Measurements from ENCODE around the gene PRR5. TPM values are rescaled to one million over a fixed set of nuclear protein-coding genes. Genes with fewer than 3 reads are reported as not detected.

PRR5 gene
- polyA plus RNA-seq, 3 donors = 33.5 to 36.1 (median 35.3) TPM

DNA sequence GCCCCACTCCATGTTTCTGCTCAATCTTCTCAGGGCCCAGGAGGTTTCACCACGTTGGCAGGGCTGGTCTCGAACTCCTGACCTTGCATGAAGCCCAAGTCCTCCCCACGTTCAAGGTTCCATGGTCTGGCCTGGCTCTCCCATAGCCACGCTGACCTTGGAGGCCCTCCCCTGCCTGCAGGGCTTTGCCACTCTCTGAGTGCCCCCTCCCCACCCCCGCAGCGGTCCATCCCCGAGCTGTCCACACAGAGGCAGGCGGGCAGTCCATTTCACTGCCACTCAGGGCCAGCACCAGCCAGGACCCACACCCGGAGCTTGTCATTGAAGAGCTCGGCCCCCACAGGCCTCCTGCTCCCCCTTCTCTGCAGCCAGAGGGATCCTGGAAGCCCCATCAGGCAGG is 81.1 kb downstream of the PRR5 start:
- DNase-seq = no peak

DNA sequence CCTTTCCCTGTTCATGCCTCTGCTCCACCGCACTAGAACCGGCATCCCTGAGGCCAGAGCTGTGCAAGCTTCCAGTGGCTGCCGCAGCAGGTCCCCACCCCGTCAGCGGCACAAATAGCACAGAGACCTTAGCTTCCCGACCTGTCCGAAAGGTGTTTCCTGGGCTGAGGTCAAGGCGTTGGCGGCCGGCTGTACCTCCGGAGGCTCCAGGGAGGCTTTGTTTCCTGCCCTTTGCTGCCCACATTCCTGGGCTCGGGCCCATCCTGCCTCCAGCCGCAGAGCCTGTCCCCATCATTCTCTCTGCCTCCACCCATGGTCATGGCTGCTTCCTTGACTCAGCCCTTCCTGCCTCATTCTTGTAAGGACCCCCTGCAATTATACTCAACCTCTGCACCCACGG is 81.6 kb downstream of the PRR5 start:
- no peak for DNase-seq

DNA sequence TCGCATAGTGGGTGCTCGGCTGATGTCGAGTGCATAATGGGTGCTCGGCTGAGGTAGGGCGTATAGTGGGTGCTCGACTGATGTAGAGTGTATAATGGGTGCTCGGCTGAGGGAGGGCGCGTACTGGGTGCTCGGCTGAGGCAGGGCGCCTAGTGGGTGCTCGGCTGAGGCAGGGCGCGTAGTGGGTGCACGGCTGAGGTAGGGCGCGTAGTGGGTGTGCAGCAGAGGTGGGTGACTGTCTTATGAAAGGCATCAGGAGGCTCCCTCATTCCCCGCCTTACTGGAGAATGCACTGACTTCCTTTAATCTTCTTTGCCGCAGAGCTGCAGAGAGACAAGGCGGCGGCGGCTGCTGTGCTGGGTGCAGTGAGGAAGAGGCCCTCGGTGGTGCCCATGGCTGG is 84.1 kb downstream of the PRR5 start:
- no peak for DNase-seq

GRCh38 chr22:44786610-44787009 is 84.6 kb downstream of the PRR5 start:
- DNase-seq = no peak

Other genes with a start within 250 kb of the PRR5 start
- 10 to 100 TPM; 50.4 to 59.3 (median 57.5) TPM for gene RTL6, start 204.0 kb upstream of the PRR5 start, polyA plus RNA-seq (ENCODE audit: insufficient read length in 3 of 3)
- gene ARHGAP8, start 50.4 kb downstream of the PRR5 start, polyA plus RNA-seq (ENCODE audit: insufficient read length in 3 of 3) = 10 to 100 TPM; 31.4 to 51.0 (median 37.3) TPM